ENCODE measurements around the gene TTLL11. TPM values are rescaled to one million over a fixed set of nuclear protein-coding genes. Genes with fewer than 3 reads are reported as not detected.

The TTLL11 gene
- total RNA-seq, 4 donors from 2014 or later, result 3.2 to 11.8 (median 9.0) TPM

- H3K4me1 ChIP-seq, result no peaks in the 10 kb centered on the region
- intact Hi-C loops (cut with DNase I), result no loop called here
- no peaks in the 10 kb centered on the region for H3K36me3 ChIP-seq
- no peaks in the 10 kb centered on the region for H3K27me3 ChIP-seq
- 78 to 86% methylated on average over 5 to 7 of the region's 7 CpGs for WGBS, 2 donors
- H3K27ac ChIP-seq, result no peak overlapping the region
- no peaks in the 10 kb centered on the region for H3K9me3 ChIP-seq
- no peak overlapping the region for H3K4me3 ChIP-seq
- no peak for DNase-seq
- TF ChIP-seq, protein P1, sequence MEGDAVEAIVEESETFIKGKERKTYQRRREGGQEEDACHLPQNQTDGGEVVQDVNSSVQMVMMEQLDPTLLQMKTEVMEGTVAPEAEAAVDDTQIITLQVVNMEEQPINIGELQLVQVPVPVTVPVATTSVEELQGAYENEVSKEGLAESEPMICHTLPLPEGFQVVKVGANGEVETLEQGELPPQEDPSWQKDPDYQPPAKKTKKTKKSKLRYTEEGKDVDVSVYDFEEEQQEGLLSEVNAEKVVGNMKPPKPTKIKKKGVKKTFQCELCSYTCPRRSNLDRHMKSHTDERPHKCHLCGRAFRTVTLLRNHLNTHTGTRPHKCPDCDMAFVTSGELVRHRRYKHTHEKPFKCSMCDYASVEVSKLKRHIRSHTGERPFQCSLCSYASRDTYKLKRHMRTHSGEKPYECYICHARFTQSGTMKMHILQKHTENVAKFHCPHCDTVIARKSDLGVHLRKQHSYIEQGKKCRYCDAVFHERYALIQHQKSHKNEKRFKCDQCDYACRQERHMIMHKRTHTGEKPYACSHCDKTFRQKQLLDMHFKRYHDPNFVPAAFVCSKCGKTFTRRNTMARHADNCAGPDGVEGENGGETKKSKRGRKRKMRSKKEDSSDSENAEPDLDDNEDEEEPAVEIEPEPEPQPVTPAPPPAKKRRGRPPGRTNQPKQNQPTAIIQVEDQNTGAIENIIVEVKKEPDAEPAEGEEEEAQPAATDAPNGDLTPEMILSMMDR (IDR thresholded peaks at IDR 0.05), result no peak
Measured at GRCh38 chr9:122051351-122052321, 41.5 kb downstream of the TTLL11 start.

DNA sequence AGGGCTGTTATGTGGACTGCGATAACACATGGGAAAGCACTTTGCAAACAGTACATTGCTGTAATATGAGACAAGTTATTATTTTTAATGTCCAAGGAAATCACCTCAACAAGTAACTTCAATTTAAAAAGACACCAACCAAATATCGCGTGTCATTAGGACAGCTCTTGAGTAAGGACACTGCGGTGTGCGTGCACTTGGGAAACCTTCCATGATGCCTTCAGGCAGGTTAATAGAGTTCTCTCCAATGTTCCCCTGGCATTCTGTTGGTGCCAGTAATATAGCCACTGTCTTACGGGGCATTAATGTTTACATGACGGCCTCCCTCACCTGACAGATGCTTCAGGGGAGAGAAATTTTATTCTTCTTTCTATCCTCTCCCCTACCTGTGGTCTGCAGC is 42.9 kb downstream of the TTLL11 start:
- Histone ChIP-seq H3K9me3 (no peaks in the 10 kb centered on the region), H3K27me3 (no peaks in the 10 kb centered on the region), H3K4me1 (no peaks in the 10 kb centered on the region), H3K36me3 (peaks cover 0 to 5% (median 0%) of the 10 kb centered on the region in 3 donors), H3K4me3 (no peak overlapping the region), H3K27ac (no peak overlapping the region)
- 84 to 91% methylated on average over 7 of the region's 7 CpGs for WGBS, 2 donors
- DNase-seq, result no peak
- TF ChIP-seq, protein P1 (IDR thresholded peaks at IDR 0.05), result no peak
- no peak for TF ChIP-seq POLR2A (IDR thresholded peaks at IDR 0.05)
- intact Hi-C loops (cut with DNase I), result no loop called here

- 82 to 90% methylated on average over 4 to 7 of the region's 7 CpGs for WGBS, 2 donors
- no peaks in the 10 kb centered on the region for H3K9me3 ChIP-seq
- no peak overlapping the region for H3K4me3 ChIP-seq
- peaks cover 0 to 27% (median 0%) of the 10 kb centered on the region in 3 donors for H3K36me3 ChIP-seq
- DNase-seq, result no peak
- H3K27me3 ChIP-seq, result no peaks in the 10 kb centered on the region
- peaks cover 0 to 9% (median 4%) of the 10 kb centered on the region in 3 donors for H3K4me1 ChIP-seq
- H3K27ac ChIP-seq, result no peak overlapping the region
- intact Hi-C loops (cut with DNase I), result no loop called here
- TF ChIP-seq, protein P1 (IDR thresholded peaks at IDR 0.05), result no peak
Measured at GRCh38 chr9:122042056-122042455, 51.1 kb downstream of the TTLL11 start.

- H3K27me3 ChIP-seq, result no peaks in the 10 kb centered on the region
Measured at GRCh38 chr9:122040561-122041242, 52.4 kb downstream of the TTLL11 start.

More at GRCh38 chr9:122040561-122041242, 52.4 kb downstream of the TTLL11 start:
- no peaks in the 10 kb centered on the region for H3K9me3 ChIP-seq
- no peak overlapping the region for H3K27ac ChIP-seq
- peaks cover 0 to 9% (median 4%) of the 10 kb centered on the region in 3 donors for H3K4me1 ChIP-seq
- DNase-seq, result no peak
- peaks cover 0 to 22% (median 0%) of the 10 kb centered on the region in 3 donors for H3K36me3 ChIP-seq
- H3K4me3 ChIP-seq, result no peak overlapping the region
- 0 to 33% methylated on average over 1 of the region's 1 CpG for WGBS, 2 donors
- TF ChIP-seq, protein P1 (IDR thresholded peaks at IDR 0.05), result no peak
- no peak for TF ChIP-seq POLR2A (IDR thresholded peaks at IDR 0.05)
- intact Hi-C loops (cut with DNase I), result no loop called here
